Nucleus accumbens (tissue), 56 donors: ENCODE results near the gene KAZN.

Source experiments
- DNase-seq, 56 donors: peaks; one replicate each; lab custom pipeline; 2025; lab: John Stamatoyannopoulos, UW

Gene KAZN

GRCh38 chr1:14735841-14736240, 137.4 kb downstream of the KAZN start:
- DNase-seq, result no peak

GRCh38 chr1:14737561-14738094, 139.1 kb downstream of the KAZN start:
- DNase-seq, result peak in 3 of 56 donors; percentile 8 to 25 (median 9)

GRCh38 chr1:14738235-14738634, 139.8 kb downstream of the KAZN start:
- DNase-seq, result no peak

- no peak for DNase-seq
These were observed 140.2 kb downstream of the KAZN start for GRCh38 chr1:14738647-14739046.

GRCh38 chr1:14739082-14739832, 140.8 kb downstream of the KAZN start:
- no peak for DNase-seq

- no peak for DNase-seq
These were observed 141.5 kb downstream of the KAZN start for GRCh38 chr1:14740016-14740415.

GRCh38 chr1:14741082-14741481, 142.6 kb downstream of the KAZN start:
- no peak for DNase-seq

- no peak for DNase-seq
These were observed 143.0 kb downstream of the KAZN start for GRCh38 chr1:14741532-14741931.

GRCh38 chr1:14742181-14742980, 143.9 kb downstream of the KAZN start:
- peak in 1 of 56 donors; percentile 29 for DNase-seq

GRCh38 chr1:14743368-14743767, 144.9 kb downstream of the KAZN start:
- peak in 1 of 56 donors; percentile 26 for DNase-seq

GRCh38 chr1:14745001-14745720, 146.7 kb downstream of the KAZN start:
- DNase-seq, result no peak

- DNase-seq, result no peak
These were observed 147.3 kb downstream of the KAZN start for GRCh38 chr1:14745789-14746188.

- no peak for DNase-seq
These were observed 147.9 kb downstream of the KAZN start for GRCh38 chr1:14746393-14746792.

GRCh38 chr1:14748151-14748550, 149.7 kb downstream of the KAZN start:
- DNase-seq, result no peak

GRCh38 chr1:14748977-14749376, 150.5 kb downstream of the KAZN start:
- DNase-seq, result no peak

GRCh38 chr1:14750490-14750889, 152.0 kb downstream of the KAZN start:
- no peak for DNase-seq

- DNase-seq, result peak in 4 of 56 donors; percentile 2 to 37 (median 16)
These were observed 157.2 kb downstream of the KAZN start for GRCh38 chr1:14755518-14756252.

- no peak for DNase-seq
These were observed 158.3 kb downstream of the KAZN start for GRCh38 chr1:14756589-14757285.

- no peak for DNase-seq
These were observed 158.8 kb downstream of the KAZN start for GRCh38 chr1:14757286-14757625.
